Measurements from ENCODE around the gene PTTG2.

GRCh38 chr4:37949636-37950426, 10.4 kb upstream of the PTTG2 start:
- no peak for TF ChIP-seq RAD21 (IDR thresholded peaks at IDR 0.05; ENCODE audit: low read depth)
- no peak for TF ChIP-seq CEBPB (IDR thresholded peaks at IDR 0.05)
- TF ChIP-seq, protein P1, sequence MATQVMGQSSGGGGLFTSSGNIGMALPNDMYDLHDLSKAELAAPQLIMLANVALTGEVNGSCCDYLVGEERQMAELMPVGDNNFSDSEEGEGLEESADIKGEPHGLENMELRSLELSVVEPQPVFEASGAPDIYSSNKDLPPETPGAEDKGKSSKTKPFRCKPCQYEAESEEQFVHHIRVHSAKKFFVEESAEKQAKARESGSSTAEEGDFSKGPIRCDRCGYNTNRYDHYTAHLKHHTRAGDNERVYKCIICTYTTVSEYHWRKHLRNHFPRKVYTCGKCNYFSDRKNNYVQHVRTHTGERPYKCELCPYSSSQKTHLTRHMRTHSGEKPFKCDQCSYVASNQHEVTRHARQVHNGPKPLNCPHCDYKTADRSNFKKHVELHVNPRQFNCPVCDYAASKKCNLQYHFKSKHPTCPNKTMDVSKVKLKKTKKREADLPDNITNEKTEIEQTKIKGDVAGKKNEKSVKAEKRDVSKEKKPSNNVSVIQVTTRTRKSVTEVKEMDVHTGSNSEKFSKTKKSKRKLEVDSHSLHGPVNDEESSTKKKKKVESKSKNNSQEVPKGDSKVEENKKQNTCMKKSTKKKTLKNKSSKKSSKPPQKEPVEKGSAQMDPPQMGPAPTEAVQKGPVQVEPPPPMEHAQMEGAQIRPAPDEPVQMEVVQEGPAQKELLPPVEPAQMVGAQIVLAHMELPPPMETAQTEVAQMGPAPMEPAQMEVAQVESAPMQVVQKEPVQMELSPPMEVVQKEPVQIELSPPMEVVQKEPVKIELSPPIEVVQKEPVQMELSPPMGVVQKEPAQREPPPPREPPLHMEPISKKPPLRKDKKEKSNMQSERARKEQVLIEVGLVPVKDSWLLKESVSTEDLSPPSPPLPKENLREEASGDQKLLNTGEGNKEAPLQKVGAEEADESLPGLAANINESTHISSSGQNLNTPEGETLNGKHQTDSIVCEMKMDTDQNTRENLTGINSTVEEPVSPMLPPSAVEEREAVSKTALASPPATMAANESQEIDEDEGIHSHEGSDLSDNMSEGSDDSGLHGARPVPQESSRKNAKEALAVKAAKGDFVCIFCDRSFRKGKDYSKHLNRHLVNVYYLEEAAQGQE (IDR thresholded peaks at IDR 0.05; ENCODE audit: low read depth), result no peak
- no peak for TF ChIP-seq CREB1 (IDR thresholded peaks at IDR 0.05; ENCODE audit: low read depth)
- TF ChIP-seq, protein P2, sequence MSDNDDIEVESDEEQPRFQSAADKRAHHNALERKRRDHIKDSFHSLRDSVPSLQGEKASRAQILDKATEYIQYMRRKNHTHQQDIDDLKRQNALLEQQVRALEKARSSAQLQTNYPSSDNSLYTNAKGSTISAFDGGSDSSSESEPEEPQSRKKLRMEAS (IDR thresholded peaks at IDR 0.05), result no peak
- no peak for TF ChIP-seq FOXM1 (IDR thresholded peaks at IDR 0.05; ENCODE audit: borderline replicate concordance, low read depth)
- TF ChIP-seq YY1 (IDR thresholded peaks at IDR 0.05; ENCODE audit: low read depth), result no peak
- TF ChIP-seq TEAD4 (IDR thresholded peaks at IDR 0.05), result no peak
